Testis (tissue), 3 donors: ENCODE data around the gene RGS6. TPM values are rescaled to one million over a fixed set of nuclear protein-coding genes. Genes with fewer than 3 reads are reported as not detected.

Experiments
- DNase-seq: peaks from one replicate; pipeline ENCODE4 v3.0.0-alpha.2; 2019
- H3K27ac ChIP-seq, 2 donors: fragments of 200-600 bp; sonication (generic); one replicate each; pipeline ENCODE4 v1.5.1; 2019
- H3K27me3 ChIP-seq: fragments of 200-600 bp; sonication (generic); one replicate; pipeline ENCODE4 v1.5.1; 2019
- H3K36me3 ChIP-seq: fragments of 200-600 bp; sonication (generic); one replicate; pipeline ENCODE4 v1.5.1; 2017; ENCODE audit warnings: low read depth; ENCODE audit errors: missing control alignments
- H3K4me1 ChIP-seq: fragments of 200-600 bp; sonication (generic); one replicate; pipeline ENCODE4 v1.5.1; 2019
- H3K4me3 ChIP-seq, 2 donors: fragments of 200-600 bp; sonication (generic); one replicate each; pipeline ENCODE4 v1.5.1; 2017 to 2019
- H3K9me3 ChIP-seq: fragments of 200-600 bp; sonication (generic); one replicate; pipeline ENCODE4 v1.5.1; 2017
- CTCF ChIP-seq, 3 experiments: fragments of 450-650 bp in 2 of 3; fragments of 200-600 bp in 1 of 3; sonication (generic) in 1 of 3; IDR thresholded peaks; one replicate each; pipeline ENCODE4 v1.5.1; 2016 to 2019; ENCODE audit warnings: antibody characterized with exemption in 3 of 3, mild to moderate bottlenecking in 2 of 3, moderate library complexity in 1 of 3
- POLR2A ChIP-seq: fragments of 450-650 bp; IDR thresholded peaks from one replicate; pipeline ENCODE4 v1.6.1; 2017; ENCODE audit warnings: antibody characterized with exemption, mild to moderate bottlenecking, moderate library complexity
- WGBS, 2 donors: methylation state at CpG; one replicate each; pipeline ENCODE4 v1.1.5; 2018; 5-methylcytosine and 5-hydroxymethylcytosine counted together
- intact Hi-C: fragments of 100-400 bp; cut with DNase I; formaldehyde crosslinking; loops from one replicate; pipeline ENCODE4 v1.15.1; 2023; ENCODE audit warnings: low total_unique reads
- polyA plus RNA-seq: library from polyadenylated mRNA; stranded (reverse); fragments of 350-450 nt; fragmentation: Illumina TruSeq; extraction: RNeasy Lipid Tissue Mini Kit (QIAGEN cat#74804); gene quantifications from one replicate; pipeline ENCODE4 v1.2.3, GENCODE V29; 2014; ENCODE audit warnings: low read depth, low replicate concordance; ENCODE audit not compliant: insufficient read depth
- total RNA-seq, 2 donors: library from RNA; depleted of rRNA; stranded (reverse); fragments of >200 nt; gene quantifications; one replicate each; pipeline ENCODE4 v1.2.3, GENCODE V29; 2016

Gene RGS6
- total and polyA plus RNA-seq, 3 donors from 2014 or later: 6.3 to 21.3 (median 16.0) TPM

- no peak overlapping the region for H3K4me3 ChIP-seq
- H3K9me3 ChIP-seq: no peaks in the 10 kb centered on the region
- WGBS, 2 donors: 75 to 89% methylated on average over 4 of the region's 4 CpGs
- no peak overlapping the region for H3K27ac ChIP-seq
- DNase-seq: no peak
- H3K4me1 ChIP-seq: peaks cover 6% of the 10 kb centered on the region
- H3K36me3 ChIP-seq: no peaks in the 10 kb centered on the region
- no peaks in the 10 kb centered on the region for H3K27me3 ChIP-seq
- intact Hi-C loops: no loop called here
- TF ChIP-seq CTCF (IDR thresholded peaks at IDR 0.05) (no peak), POLR2A (no peak)
Measured at GRCh38 chr14:72124171-72124570, 191.9 kb downstream of the RGS6 start.

GRCh38 chr14:72126091-72126490, 193.9 kb downstream of the RGS6 start:
- no peaks in the 10 kb centered on the region for H3K4me1 ChIP-seq
- H3K36me3 ChIP-seq: no peaks in the 10 kb centered on the region
- no peak for DNase-seq
- 100% methylated on average over 1 of the region's 1 CpG for WGBS, 2 donors
- H3K27me3 ChIP-seq: no peaks in the 10 kb centered on the region
- intact Hi-C loops: no loop called here
- H3K4me3 ChIP-seq: no peak overlapping the region
- no peaks in the 10 kb centered on the region for H3K9me3 ChIP-seq
- no peak overlapping the region for H3K27ac ChIP-seq
- no peak for TF ChIP-seq POLR2A
- TF ChIP-seq CTCF (IDR thresholded peaks at IDR 0.05): no peak

GRCh38 chr14:72126561-72126960, 194.3 kb downstream of the RGS6 start:
- H3K4me3 ChIP-seq: no peak overlapping the region
- no peaks in the 10 kb centered on the region for H3K4me1 ChIP-seq
- no peaks in the 10 kb centered on the region for H3K9me3 ChIP-seq
- 86 to 89% methylated on average over 2 of the region's 2 CpGs for WGBS, 2 donors
- TF ChIP-seq CTCF (IDR thresholded peaks at IDR 0.05) (no peak), POLR2A (no peak)
- H3K36me3 ChIP-seq: no peaks in the 10 kb centered on the region
- intact Hi-C loops: no loop called here
- H3K27ac ChIP-seq: no peak overlapping the region
- DNase-seq: no peak
- no peaks in the 10 kb centered on the region for H3K27me3 ChIP-seq

GRCh38 chr14:72128629-72129028, 196.4 kb downstream of the RGS6 start:
- WGBS, 2 donors: 83 to 85% methylated on average over 11 of the region's 11 CpGs
- H3K27ac ChIP-seq: no peak overlapping the region
- H3K9me3 ChIP-seq: no peaks in the 10 kb centered on the region
- no peaks in the 10 kb centered on the region for H3K36me3 ChIP-seq
- DNase-seq: no peak
- no peaks in the 10 kb centered on the region for H3K4me1 ChIP-seq
- no peaks in the 10 kb centered on the region for H3K27me3 ChIP-seq
- H3K4me3 ChIP-seq: no peak overlapping the region
- TF ChIP-seq POLR2A: no peak
- no peak for TF ChIP-seq CTCF (IDR thresholded peaks at IDR 0.05)
- intact Hi-C loops: no loop called here

GRCh38 chr14:72129291-72129690, 197.1 kb downstream of the RGS6 start:
- Histone ChIP-seq H3K9me3 (no peaks in the 10 kb centered on the region), H3K27me3 (no peaks in the 10 kb centered on the region), H3K27ac (no peak overlapping the region), H3K36me3 (no peaks in the 10 kb centered on the region), H3K4me3 (no peak overlapping the region), H3K4me1 (no peaks in the 10 kb centered on the region)
- DNase-seq: no peak
- intact Hi-C loops: no loop called here
- no peak for TF ChIP-seq POLR2A
- no peak for TF ChIP-seq CTCF (IDR thresholded peaks at IDR 0.05)
- 82 to 84% methylated on average over 3 of the region's 3 CpGs for WGBS, 2 donors
